SK-N-SH (cell line): ENCODE measurements around the gene VANGL1. TPM values are rescaled to one million over a fixed set of nuclear protein-coding genes. Genes with fewer than 3 reads are reported as not detected.

ENCODE experiments used
- CTCF ChIA-PET: fragments of 300-600, 350-600 bp; formaldehyde crosslinking; extraction: SDS; loops from one replicate; lab custom pipeline; 2021; lab: Yijun Ruan, JAX
- POLR2A ChIA-PET: fragments of 350-600 bp; sonication (Branson Sonifier 250); formaldehyde crosslinking; extraction: SDS; loops from one replicate; lab custom pipeline; 2020; ENCODE audit warnings: antibody characterized with exemption, inconsistent platforms; lab: Yijun Ruan, JAX
- DNase-seq: peaks from one replicate; pipeline ENCODE4 v3.0.0; 2012
- H2AFZ ChIP-seq: fragments of 200-600 bp; sonication (generic); 2 replicates; pipeline ENCODE4 v1.8.1; 2016; ENCODE audit warnings: antibody characterized with exemption, mild to moderate bottlenecking, low read depth
- H3F3A ChIP-seq: fragments of 200-600 bp; sonication (generic); replicated peaks from 2 replicates; pipeline ENCODE3; 2016; ENCODE audit warnings: antibody characterized with exemption, mild to moderate bottlenecking; ENCODE audit not compliant: insufficient read depth
- H3K27ac ChIP-seq, 2 experiments: fragments of 200-500 bp in 1 of 2; fragments of 200-600 bp in 1 of 2; sonication (Bioruptor generic) in 1 of 2; sonication (generic), shearing (Covaris generic) in 1 of 2; 2 replicates each; pipeline versions ENCODE4 v1.5.1 to v1.6.1; 2014 to 2016; ENCODE audit warnings: low read depth in 2 of 2, inconsistent platforms in 1 of 2, low read length in 1 of 2, mild to moderate bottlenecking in 1 of 2, mixed read lengths in 1 of 2
- H3K27me3 ChIP-seq: fragments of 200-600 bp; sonication (generic), shearing (Covaris generic); 2 replicates; pipeline ENCODE4 v1.6.1; 2016; ENCODE audit warnings: mixed run types; ENCODE audit not compliant: insufficient read depth
- H3K36me3 ChIP-seq, 2 experiments: fragments of 200-500 bp in 1 of 2; fragments of 200-600 bp in 1 of 2; sonication (Bioruptor generic) in 1 of 2; sonication (generic) in 1 of 2; replicated peaks in 1 of 2; 2 replicates each; pipeline versions ENCODE3 to v1.5.1; 2014 to 2016; ENCODE audit warnings: low read length in 1 of 2, mild to moderate bottlenecking in 1 of 2; ENCODE audit not compliant: insufficient read depth in 2 of 2, control insufficient read depth in 1 of 2
- H3K4me1 ChIP-seq, 2 experiments: fragments of 200-500 bp in 1 of 2; fragments of 200-600 bp in 1 of 2; sonication (Bioruptor generic) in 1 of 2; sonication (generic), shearing (Covaris generic) in 1 of 2; 2 replicates each; pipeline versions ENCODE4 v1.5.1 to v1.6.1; 2014 to 2016; ENCODE audit warnings: low read depth in 1 of 2, low read length in 1 of 2, mixed run types in 1 of 2; ENCODE audit not compliant: insufficient read depth in 2 of 2, control insufficient read depth in 1 of 2
- H3K4me2 ChIP-seq: fragments of 200-600 bp; sonication (generic), shearing (Covaris generic); 2 replicates; pipeline ENCODE4 v1.6.1; 2017; ENCODE audit warnings: mixed run types
- H3K4me3 ChIP-seq, 2 experiments: fragments of 200-500 bp in 1 of 2; fragments of 200-600 bp in 1 of 2; sonication (Bioruptor generic) in 1 of 2; sonication (generic), shearing (Covaris generic) in 1 of 2; 2 replicates each; pipeline versions ENCODE4 v1.5.1 to v1.8.1; 2014 to 2016; ENCODE audit warnings: low read depth in 2 of 2, inconsistent platforms in 1 of 2, low read length in 1 of 2, mild to moderate bottlenecking in 1 of 2, mixed read lengths in 1 of 2, moderate library complexity in 1 of 2
- H3K79me2 ChIP-seq: fragments of 200-600 bp; sonication (generic); 2 replicates; pipeline ENCODE4 v1.8.1; 2017; ENCODE audit warnings: mild to moderate bottlenecking; ENCODE audit not compliant: insufficient read depth
- H3K9ac ChIP-seq: fragments of 200-600 bp; sonication (generic); 2 replicates; pipeline ENCODE4 v1.6.1; 2017; ENCODE audit warnings: mixed run types
- H3K9me2 ChIP-seq: fragments of 200-600 bp; sonication (generic); 2 replicates; pipeline ENCODE4 v1.6.1; 2017; ENCODE audit warnings: mixed run types
- H3K9me3 ChIP-seq: fragments of 200-600 bp; sonication (generic); 2 replicates; pipeline ENCODE4 v1.6.1; 2017; ENCODE audit warnings: mixed run types, mild to moderate bottlenecking, moderate library complexity
- H4K20me1 ChIP-seq: fragments of 200-600 bp; sonication (generic); 2 replicates; pipeline ENCODE4 v1.6.1; 2017; ENCODE audit warnings: mild to moderate bottlenecking, mixed run types; ENCODE audit not compliant: insufficient read depth
- ELF1 ChIP-seq: IDR thresholded peaks from 2 replicates; pipeline ENCODE4 v1.4.0; 2012
- EP300 ChIP-seq, 2 experiments: IDR thresholded peaks; 2 replicates each; pipeline versions ENCODE4 v1.4.0 to v1.6.1; 2012; ENCODE audit warnings: borderline replicate concordance in 1 of 2, low read depth in 1 of 2, low read length in 1 of 2
- EZH2phosphoT487 ChIP-seq: fragments of 200-600 bp; sonication (generic); IDR thresholded peaks from 2 replicates; pipeline ENCODE4 v1.6.1; 2017; ENCODE audit warnings: low read depth, mixed run types, mild to moderate bottlenecking, antibody characterized with exemption, moderate library complexity, borderline replicate concordance
- FOSL2 ChIP-seq: IDR thresholded peaks from 2 replicates; pipeline ENCODE4 v1.4.0; 2012; ENCODE audit warnings: low read depth, mild to moderate bottlenecking, moderate library complexity, borderline replicate concordance
- FOXJ3 ChIP-seq: sonication (generic); formaldehyde crosslinking; IDR thresholded peaks from 2 replicates; pipeline ENCODE4 v1.5.1; 2020; ENCODE audit warnings: mild to moderate bottlenecking, missing genetic modification reagents
- JUND ChIP-seq: IDR thresholded peaks from 2 replicates; pipeline ENCODE4 v1.4.0; 2012
- MXI1 ChIP-seq: IDR thresholded peaks from 2 replicates; pipeline ENCODE4 v1.6.1; 2012; ENCODE audit warnings: mild to moderate bottlenecking, low read depth, low read length, improper control_type of control experiment
- NFIC ChIP-seq: IDR thresholded peaks from 2 replicates; pipeline ENCODE4 v1.4.0; 2012; ENCODE audit warnings: borderline replicate concordance
- RCOR1 ChIP-seq: fragments of 150-350 bp; IDR thresholded peaks from 2 replicates; pipeline ENCODE4 v1.6.1; 2017; ENCODE audit warnings: antibody characterized with exemption, low read length
- SIN3A ChIP-seq: IDR thresholded peaks from 2 replicates; pipeline ENCODE4 v1.6.1; 2012; ENCODE audit warnings: low read depth, mild to moderate bottlenecking, low read length, moderate library complexity, borderline replicate concordance
- SMC3 ChIP-seq: IDR thresholded peaks from 2 replicates; pipeline ENCODE4 v1.6.1; 2012; ENCODE audit warnings: low read depth, low read length, improper control_type of control experiment
- TCF12 ChIP-seq: IDR thresholded peaks from 2 replicates; pipeline ENCODE4 v1.4.0; 2012
- YY1 ChIP-seq: IDR thresholded peaks from 2 replicates; pipeline ENCODE4 v1.4.0; 2012; ENCODE audit warnings: low read depth, mild to moderate bottlenecking
- WGBS: methylation state at CpG from one replicate; pipeline ENCODE4 v1.1.6; 2017; ENCODE audit warnings: low lambda C conversion rate; 5-methylcytosine and 5-hydroxymethylcytosine counted together
- polyA plus RNA-seq, 3 experiments: library from polyadenylated mRNA; depleted of rRNA; stranded (reverse); fragments of >200 nt; gene quantifications; 2 replicates each; pipeline ENCODE4 v1.2.3, GENCODE V29; 2012
- TF ChIP-seq, protein P1 (sequence below): IDR thresholded peaks from 2 replicates; pipeline ENCODE4; 2012
- TF ChIP-seq, protein P2 (sequence below): fragments of 200-600 bp; sonication (generic); IDR thresholded peaks from 2 replicates; pipeline ENCODE4 v1.6.1; 2017; ENCODE audit warnings: antibody characterized with exemption, mild to moderate bottlenecking, moderate library complexity
- TF ChIP-seq, protein P3 (sequence below): IDR thresholded peaks from 2 replicates; pipeline ENCODE4 v1.4.0; 2012; ENCODE audit warnings: low read depth
- TF ChIP-seq, protein P4 (sequence below): IDR thresholded peaks from 2 replicates; pipeline ENCODE4 v1.4.0; 2012; ENCODE audit warnings: low read depth, borderline replicate concordance
- TF ChIP-seq, protein P5 (sequence below): IDR thresholded peaks from 2 replicates; pipeline ENCODE4 v1.6.1; 2012; ENCODE audit warnings: mild to moderate bottlenecking, low read depth, low read length, moderate library complexity

Gene VANGL1
- polyA plus RNA-seq, 1 of the 3 experiments (the other 2 are of a cell fraction): 5.4 TPM

DNA sequence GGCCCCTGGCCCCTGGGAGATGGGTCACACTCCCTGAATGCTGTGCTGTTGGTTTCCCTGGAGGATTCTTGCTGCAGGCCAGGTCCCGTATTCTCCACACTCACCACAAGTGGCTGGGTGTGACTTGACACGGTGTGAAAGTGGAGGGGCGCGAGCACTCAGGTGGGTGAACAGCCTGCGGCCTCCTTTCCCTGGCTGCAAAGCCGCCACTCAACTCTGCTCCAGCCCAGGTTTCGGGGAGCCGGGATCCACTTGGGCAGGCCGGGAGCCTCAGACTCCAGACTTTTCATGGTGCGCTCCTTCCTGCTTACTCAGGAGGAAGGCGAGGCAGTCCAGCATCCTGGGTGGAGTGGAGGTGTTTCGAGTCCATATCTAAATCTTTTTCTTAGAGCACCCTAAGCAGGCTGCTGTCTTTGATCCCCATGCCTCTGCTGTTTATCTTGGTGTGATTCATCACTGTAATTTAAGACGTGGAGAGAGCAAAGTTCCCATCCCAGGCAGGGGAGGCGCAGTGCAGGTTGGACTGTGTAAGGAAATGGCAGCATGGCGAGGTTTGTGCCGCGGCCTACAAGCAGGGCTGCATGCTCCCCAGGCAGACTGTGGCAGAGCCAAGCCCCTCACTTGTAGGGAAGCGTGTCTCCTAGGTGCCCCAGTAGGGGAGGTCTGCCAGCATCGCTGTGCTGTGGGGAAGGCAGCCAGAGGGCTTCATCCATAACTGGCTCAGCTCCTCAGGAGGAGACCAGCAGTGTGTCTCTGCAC is 29.6 kb downstream of the VANGL1 start:
- peaks cover 3 to 18% of the 10 kb centered on the region in 2 experiments for H3K36me3 ChIP-seq
- 0 out of 2 replicates have a peak, but pooled peaks cover 8% of the 10 kb centered on the region for H3K9me3 ChIP-seq
- H3K4me1 ChIP-seq: peaks cover 9 to 16% of the 10 kb centered on the region in 2 experiments; a peak in 3 of 4 replicates
- H2AFZ ChIP-seq: no peak overlapping the region
- H3K9ac ChIP-seq: no peak overlapping the region
- peaks cover 24% of the 10 kb centered on the region for H3F3A ChIP-seq
- peak overlapping the region in 1 of 2 experiments; percentile 14; a peak in 1 of 4 replicates for H3K27ac ChIP-seq
- DNase-seq: no peak
- H3K4me3 ChIP-seq: no peak overlapping the region
- H3K27me3 ChIP-seq: no peaks in the 10 kb centered on the region
- peak overlapping the region; percentile 39; the same call in 1 of the 2 replicates for H3K4me2 ChIP-seq
- POLR2A ChIA-PET: no interaction called here
- peaks cover 57% of the 10 kb centered on the region; the same call in 1 of the 2 replicates for H3K79me2 ChIP-seq
- WGBS: 57% methylated on average over 7 of the region's 19 CpGs
- TF ChIP-seq FOXJ3 (CRISPR knock-in tag) (no peak), MXI1 (no peak), EZH2phosphoT487 (no peak), RCOR1 (no peak), TCF12 (peak; percentile 57), EP300 (IDR thresholded peaks at IDR 0.05; ENCODE audit: borderline replicate concordance in 1 of 2, low read depth in 1 of 2, low read length in 1 of 2) (no peak), JUND (peak; percentile 54), YY1 (peak; percentile 35; the same call in 1 of the 2 replicates), FOSL2 (peak; percentile 79), ELF1 (no peak), SMC3 (no peak), SIN3A (no peak), NFIC (no peak)
- TF ChIP-seq, protein P1, sequence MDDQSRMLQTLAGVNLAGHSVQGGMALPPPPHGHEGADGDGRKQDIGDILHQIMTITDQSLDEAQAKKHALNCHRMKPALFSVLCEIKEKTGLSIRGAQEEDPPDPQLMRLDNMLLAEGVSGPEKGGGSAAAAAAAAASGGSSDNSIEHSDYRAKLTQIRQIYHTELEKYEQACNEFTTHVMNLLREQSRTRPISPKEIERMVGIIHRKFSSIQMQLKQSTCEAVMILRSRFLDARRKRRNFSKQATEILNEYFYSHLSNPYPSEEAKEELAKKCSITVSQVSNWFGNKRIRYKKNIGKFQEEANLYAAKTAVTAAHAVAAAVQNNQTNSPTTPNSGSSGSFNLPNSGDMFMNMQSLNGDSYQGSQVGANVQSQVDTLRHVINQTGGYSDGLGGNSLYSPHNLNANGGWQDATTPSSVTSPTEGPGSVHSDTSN: peak; percentile 58; the same call in 1 of the 2 replicates
- TF ChIP-seq, protein P2, sequence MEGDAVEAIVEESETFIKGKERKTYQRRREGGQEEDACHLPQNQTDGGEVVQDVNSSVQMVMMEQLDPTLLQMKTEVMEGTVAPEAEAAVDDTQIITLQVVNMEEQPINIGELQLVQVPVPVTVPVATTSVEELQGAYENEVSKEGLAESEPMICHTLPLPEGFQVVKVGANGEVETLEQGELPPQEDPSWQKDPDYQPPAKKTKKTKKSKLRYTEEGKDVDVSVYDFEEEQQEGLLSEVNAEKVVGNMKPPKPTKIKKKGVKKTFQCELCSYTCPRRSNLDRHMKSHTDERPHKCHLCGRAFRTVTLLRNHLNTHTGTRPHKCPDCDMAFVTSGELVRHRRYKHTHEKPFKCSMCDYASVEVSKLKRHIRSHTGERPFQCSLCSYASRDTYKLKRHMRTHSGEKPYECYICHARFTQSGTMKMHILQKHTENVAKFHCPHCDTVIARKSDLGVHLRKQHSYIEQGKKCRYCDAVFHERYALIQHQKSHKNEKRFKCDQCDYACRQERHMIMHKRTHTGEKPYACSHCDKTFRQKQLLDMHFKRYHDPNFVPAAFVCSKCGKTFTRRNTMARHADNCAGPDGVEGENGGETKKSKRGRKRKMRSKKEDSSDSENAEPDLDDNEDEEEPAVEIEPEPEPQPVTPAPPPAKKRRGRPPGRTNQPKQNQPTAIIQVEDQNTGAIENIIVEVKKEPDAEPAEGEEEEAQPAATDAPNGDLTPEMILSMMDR: no peak
- TF ChIP-seq, protein P3, sequence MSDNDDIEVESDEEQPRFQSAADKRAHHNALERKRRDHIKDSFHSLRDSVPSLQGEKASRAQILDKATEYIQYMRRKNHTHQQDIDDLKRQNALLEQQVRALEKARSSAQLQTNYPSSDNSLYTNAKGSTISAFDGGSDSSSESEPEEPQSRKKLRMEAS: peak; percentile 74
- TF ChIP-seq, protein P4, sequence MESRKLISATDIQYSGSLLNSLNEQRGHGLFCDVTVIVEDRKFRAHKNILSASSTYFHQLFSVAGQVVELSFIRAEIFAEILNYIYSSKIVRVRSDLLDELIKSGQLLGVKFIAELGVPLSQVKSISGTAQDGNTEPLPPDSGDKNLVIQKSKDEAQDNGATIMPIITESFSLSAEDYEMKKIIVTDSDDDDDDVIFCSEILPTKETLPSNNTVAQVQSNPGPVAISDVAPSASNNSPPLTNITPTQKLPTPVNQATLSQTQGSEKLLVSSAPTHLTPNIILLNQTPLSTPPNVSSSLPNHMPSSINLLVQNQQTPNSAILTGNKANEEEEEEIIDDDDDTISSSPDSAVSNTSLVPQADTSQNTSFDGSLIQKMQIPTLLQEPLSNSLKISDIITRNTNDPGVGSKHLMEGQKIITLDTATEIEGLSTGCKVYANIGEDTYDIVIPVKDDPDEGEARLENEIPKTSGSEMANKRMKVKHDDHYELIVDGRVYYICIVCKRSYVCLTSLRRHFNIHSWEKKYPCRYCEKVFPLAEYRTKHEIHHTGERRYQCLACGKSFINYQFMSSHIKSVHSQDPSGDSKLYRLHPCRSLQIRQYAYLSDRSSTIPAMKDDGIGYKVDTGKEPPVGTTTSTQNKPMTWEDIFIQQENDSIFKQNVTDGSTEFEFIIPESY: no peak
- TF ChIP-seq, protein P5, sequence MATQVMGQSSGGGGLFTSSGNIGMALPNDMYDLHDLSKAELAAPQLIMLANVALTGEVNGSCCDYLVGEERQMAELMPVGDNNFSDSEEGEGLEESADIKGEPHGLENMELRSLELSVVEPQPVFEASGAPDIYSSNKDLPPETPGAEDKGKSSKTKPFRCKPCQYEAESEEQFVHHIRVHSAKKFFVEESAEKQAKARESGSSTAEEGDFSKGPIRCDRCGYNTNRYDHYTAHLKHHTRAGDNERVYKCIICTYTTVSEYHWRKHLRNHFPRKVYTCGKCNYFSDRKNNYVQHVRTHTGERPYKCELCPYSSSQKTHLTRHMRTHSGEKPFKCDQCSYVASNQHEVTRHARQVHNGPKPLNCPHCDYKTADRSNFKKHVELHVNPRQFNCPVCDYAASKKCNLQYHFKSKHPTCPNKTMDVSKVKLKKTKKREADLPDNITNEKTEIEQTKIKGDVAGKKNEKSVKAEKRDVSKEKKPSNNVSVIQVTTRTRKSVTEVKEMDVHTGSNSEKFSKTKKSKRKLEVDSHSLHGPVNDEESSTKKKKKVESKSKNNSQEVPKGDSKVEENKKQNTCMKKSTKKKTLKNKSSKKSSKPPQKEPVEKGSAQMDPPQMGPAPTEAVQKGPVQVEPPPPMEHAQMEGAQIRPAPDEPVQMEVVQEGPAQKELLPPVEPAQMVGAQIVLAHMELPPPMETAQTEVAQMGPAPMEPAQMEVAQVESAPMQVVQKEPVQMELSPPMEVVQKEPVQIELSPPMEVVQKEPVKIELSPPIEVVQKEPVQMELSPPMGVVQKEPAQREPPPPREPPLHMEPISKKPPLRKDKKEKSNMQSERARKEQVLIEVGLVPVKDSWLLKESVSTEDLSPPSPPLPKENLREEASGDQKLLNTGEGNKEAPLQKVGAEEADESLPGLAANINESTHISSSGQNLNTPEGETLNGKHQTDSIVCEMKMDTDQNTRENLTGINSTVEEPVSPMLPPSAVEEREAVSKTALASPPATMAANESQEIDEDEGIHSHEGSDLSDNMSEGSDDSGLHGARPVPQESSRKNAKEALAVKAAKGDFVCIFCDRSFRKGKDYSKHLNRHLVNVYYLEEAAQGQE: no peak
- TF ChIP-seq, all 33 proteins: peak for 6
- Histone ChIP-seq H4K20me1 (no peaks in the 10 kb centered on the region), H3K9me2 (no peaks in the 10 kb centered on the region)
- CTCF ChIA-PET: interaction anchor here (0.5 to 1.1 kb wide), 2 partner anchors 11 to 64 kb away, joined by 3 to 5 read pairs; no protein-coding TSS in a partner anchor
